SH-SY5Y (cell line): Measurements from ENCODE around the gene SLC38A11.

Experiments
- GATA2 ChIP-seq: IDR thresholded peaks from 2 replicates; pipeline ENCODE4 v1.6.1; 2011; ENCODE audit warnings: mild to moderate bottlenecking, low read depth, low read length
- GATA3 ChIP-seq: IDR thresholded peaks from 2 replicates; pipeline ENCODE4 v1.6.1; 2011; ENCODE audit warnings: low read depth, mild to moderate bottlenecking, low read length, moderate library complexity

DNA sequence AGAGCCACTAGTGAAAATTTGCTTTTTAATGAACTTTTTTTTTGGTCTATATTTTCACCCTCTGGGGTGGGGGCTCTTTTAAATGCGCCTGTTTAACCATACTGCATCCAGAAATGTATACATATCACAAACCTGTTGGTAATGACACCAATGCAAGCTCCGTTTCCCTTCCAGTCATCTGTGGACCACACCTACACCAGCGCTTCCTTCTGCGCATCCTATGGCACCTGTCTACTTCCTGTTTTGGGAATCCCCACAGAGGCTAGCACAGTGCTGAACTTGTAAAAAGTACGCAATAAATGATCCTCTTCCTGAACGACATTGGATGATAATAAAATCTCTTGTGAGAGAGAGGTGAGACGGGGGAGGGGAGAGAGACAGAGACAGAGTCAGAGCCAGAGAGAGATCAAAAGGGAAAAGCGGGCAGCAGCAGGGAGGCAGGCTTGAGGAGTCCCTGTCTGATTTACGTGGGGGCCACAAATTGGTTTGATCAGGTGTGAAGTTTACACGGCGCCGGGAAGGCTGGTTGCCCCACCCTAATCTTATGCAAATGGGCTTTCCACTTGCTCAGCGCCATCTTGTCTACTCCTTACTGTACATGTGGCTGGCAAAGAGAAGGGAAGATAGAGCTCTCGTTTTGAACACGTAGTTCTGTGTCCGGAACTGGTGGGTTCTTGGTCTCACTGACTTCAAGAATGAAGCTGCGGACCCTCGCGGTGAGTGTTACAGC lies 38.1 kb upstream of the SLC38A11 start:
- TF ChIP-seq GATA2: no peak
- no peak for TF ChIP-seq GATA3
